Measurements from ENCODE around the gene DNMT3A.
"Not testable (repeated sequence)": the region's sequence is repeated elsewhere in the genome, so short reads cannot be mapped to it uniquely, and the experiment has no call there.

The DNMT3A gene

GRCh38 chr2:25215948-25216679, 125.6 kb downstream of the DNMT3A start:
- Histone ChIP-seq H3K9me3 (ENCODE audit: insufficient read depth, low read depth, low read length) (no peaks in the 10 kb centered on the region), H3K4me3 (ENCODE audit: low read length, poor library complexity, severe bottlenecking) (no peak overlapping the region), H3K36me3 (ENCODE audit: insufficient read depth, low read length) (no peaks in the 10 kb centered on the region), H3K27me3 (ENCODE audit: insufficient read depth, low read length, poor library complexity, severe bottlenecking) (no peaks in the 10 kb centered on the region), H2AFZ (ENCODE audit: low read length) (no peak overlapping the region), H3K9me2 (replicated peaks; ENCODE audit: low read depth, low read length) (no peaks in the 10 kb centered on the region), H3K4me1 (ENCODE audit: insufficient read depth, low read length, poor library complexity, severe bottlenecking) (peaks cover 44% of the 10 kb centered on the region), H3K79me2 (ENCODE audit: insufficient read depth, low read length) (no peaks in the 10 kb centered on the region), H3F3A (ENCODE audit: low read depth) (no peaks in the 10 kb centered on the region), H3K9ac (ENCODE audit: low read depth, low read length, poor library complexity, severe bottlenecking) (no peak overlapping the region), H4K20me1 (ENCODE audit: insufficient read depth, low read length, poor library complexity, severe bottlenecking) (no peaks in the 10 kb centered on the region), H3K4me2 (ENCODE audit: low read depth, low read length, poor library complexity, severe bottlenecking) (no peak overlapping the region)
- TF ChIP-seq EZH2phosphoT487 (IDR thresholded peaks at IDR 0.05; ENCODE audit: borderline replicate concordance) (no peak), CTCF (conservative IDR thresholded peaks at IDR 0.05; ENCODE audit: low read length) (no peak)

GRCh38 chr2:25215232-25215631, 126.5 kb downstream of the DNMT3A start:
- Histone ChIP-seq H3K36me3 (ENCODE audit: insufficient read depth, low read length) (no peaks in the 10 kb centered on the region), H3K9me2 (replicated peaks; ENCODE audit: low read depth, low read length) (no peaks in the 10 kb centered on the region), H2AFZ (ENCODE audit: low read length) (0 out of 2 replicates have a peak overlapping the region, but pooled peaks have one; percentile 26), H3K9ac (ENCODE audit: low read depth, low read length, poor library complexity, severe bottlenecking) (no peak overlapping the region), H3K4me2 (ENCODE audit: low read depth, low read length, poor library complexity, severe bottlenecking) (no peak overlapping the region), H3F3A (ENCODE audit: low read depth) (no peaks in the 10 kb centered on the region), H3K79me2 (ENCODE audit: insufficient read depth, low read length) (no peaks in the 10 kb centered on the region), H3K4me1 (ENCODE audit: insufficient read depth, low read length, poor library complexity, severe bottlenecking) (peaks cover 46% of the 10 kb centered on the region), H3K9me3 (ENCODE audit: insufficient read depth, low read depth, low read length) (no peaks in the 10 kb centered on the region), H4K20me1 (ENCODE audit: insufficient read depth, low read length, poor library complexity, severe bottlenecking) (no peaks in the 10 kb centered on the region), H3K4me3 (ENCODE audit: low read length, poor library complexity, severe bottlenecking) (no peak overlapping the region), H3K27me3 (ENCODE audit: insufficient read depth, low read length, poor library complexity, severe bottlenecking) (no peaks in the 10 kb centered on the region)
- TF ChIP-seq EZH2phosphoT487 (IDR thresholded peaks at IDR 0.05; ENCODE audit: borderline replicate concordance) (no peak), CTCF (conservative IDR thresholded peaks at IDR 0.05; ENCODE audit: low read length) (no peak)

- H3K4me1 ChIP-seq (ENCODE audit: insufficient read depth, low read length, poor library complexity, severe bottlenecking): peaks cover 46% of the 10 kb centered on the region
- 0 out of 2 replicates have a peak overlapping the region, but pooled peaks have one; percentile 2 for H2AFZ ChIP-seq (ENCODE audit: low read length)
- no peaks in the 10 kb centered on the region for H3K9me3 ChIP-seq (ENCODE audit: insufficient read depth, low read depth, low read length)
- no peaks in the 10 kb centered on the region for H4K20me1 ChIP-seq (ENCODE audit: insufficient read depth, low read length, poor library complexity, severe bottlenecking)
- H3K36me3 ChIP-seq (ENCODE audit: insufficient read depth, low read length): no peaks in the 10 kb centered on the region
- no peaks in the 10 kb centered on the region for H3K27me3 ChIP-seq (ENCODE audit: insufficient read depth, low read length, poor library complexity, severe bottlenecking)
- H3K4me2 ChIP-seq (ENCODE audit: low read depth, low read length, poor library complexity, severe bottlenecking): no peak overlapping the region
- TF ChIP-seq EZH2phosphoT487 (IDR thresholded peaks at IDR 0.05; ENCODE audit: borderline replicate concordance) (no peak), CTCF (conservative IDR thresholded peaks at IDR 0.05; ENCODE audit: low read length) (no peak)
- H3K9me2 ChIP-seq (replicated peaks; ENCODE audit: low read depth, low read length): no peaks in the 10 kb centered on the region
- no peaks in the 10 kb centered on the region for H3K79me2 ChIP-seq (ENCODE audit: insufficient read depth, low read length)
- H3K4me3 ChIP-seq (ENCODE audit: low read length, poor library complexity, severe bottlenecking): no peak overlapping the region
- peaks cover 13% of the 10 kb centered on the region for H3F3A ChIP-seq (ENCODE audit: low read depth)
- H3K9ac ChIP-seq (ENCODE audit: low read depth, low read length, poor library complexity, severe bottlenecking): no peak overlapping the region
These were observed 128.5 kb downstream of the DNMT3A start for GRCh38 chr2:25213229-25213628.

GRCh38 chr2:25210923-25211322, 130.8 kb downstream of the DNMT3A start:
- H3K9me3 ChIP-seq (ENCODE audit: insufficient read depth, low read depth, low read length); H3K79me2 ChIP-seq (ENCODE audit: insufficient read depth, low read length); H3K36me3 ChIP-seq (ENCODE audit: insufficient read depth, low read length); H4K20me1 ChIP-seq (ENCODE audit: insufficient read depth, low read length, poor library complexity, severe bottlenecking); H3K9me2 ChIP-seq (replicated peaks; ENCODE audit: low read depth, low read length); H3K27me3 ChIP-seq (ENCODE audit: insufficient read depth, low read length, poor library complexity, severe bottlenecking); H3K4me3 ChIP-seq (ENCODE audit: low read length, poor library complexity, severe bottlenecking); H2AFZ ChIP-seq (ENCODE audit: low read length): not testable (repeated sequence)
- Histone ChIP-seq H3K4me2 (ENCODE audit: low read depth, low read length, poor library complexity, severe bottlenecking) (peak overlapping the region; percentile 70), H3K9ac (ENCODE audit: low read depth, low read length, poor library complexity, severe bottlenecking) (peak overlapping the region; percentile 43), H3F3A (ENCODE audit: low read depth) (peaks cover 13% of the 10 kb centered on the region), H3K4me1 (ENCODE audit: insufficient read depth, low read length, poor library complexity, severe bottlenecking) (peaks cover 65% of the 10 kb centered on the region)

All from Loucy (cell line).